ENCODE data around the gene POLQ.
"Not testable (repeated sequence)": the region's sequence is repeated elsewhere in the genome, so short reads cannot be mapped to it uniquely, and the experiment has no call there.

POLQ gene

GRCh38 chr3:121431726-121432517 lies 113.9 kb downstream of the POLQ start:
- no peak for DNase-seq (ENCODE audit: low read depth, low spot score)
- Histone ChIP-seq H3K27me3 (ENCODE audit: control insufficient read depth, insufficient read depth, low read length) (no peaks in the 10 kb centered on the region), H3K27ac (ENCODE audit: low read length) (no peak overlapping the region), H3K4me1 (ENCODE audit: control insufficient read depth, insufficient read depth, low read length) (no peaks in the 10 kb centered on the region), H3K9me3 (ENCODE audit: control insufficient read depth, insufficient read depth, low read length) (no peaks in the 10 kb centered on the region), H3K36me3 (ENCODE audit: control insufficient read depth, insufficient read depth, low read length) (peaks cover 4% of the 10 kb centered on the region; the same call in 1 of the 2 replicates), H3K4me3 (ENCODE audit: low read length) (no peak overlapping the region)
- no CpG with 5 or more reads among the region's 5 CpGs for WGBS (ENCODE audit: insufficient coverage, insufficient read length)

GRCh38 chr3:121430664-121431215 lies 115.0 kb downstream of the POLQ start:
- H3K36me3 ChIP-seq (ENCODE audit: control insufficient read depth, insufficient read depth, low read length): peaks cover 5% of the 10 kb centered on the region; the same call in 1 of the 2 replicates
- H3K27me3 ChIP-seq (ENCODE audit: control insufficient read depth, insufficient read depth, low read length): no peaks in the 10 kb centered on the region; the same call in 1 of the 2 replicates
- no peak for DNase-seq (ENCODE audit: low read depth, low spot score)
- H3K9me3 ChIP-seq (ENCODE audit: control insufficient read depth, insufficient read depth, low read length): no peaks in the 10 kb centered on the region
- H3K4me1 ChIP-seq (ENCODE audit: control insufficient read depth, insufficient read depth, low read length): peaks cover 1% of the 10 kb centered on the region; the same call in 1 of the 2 replicates
- no peak overlapping the region for H3K27ac ChIP-seq (ENCODE audit: low read length)
- no peak overlapping the region for H3K4me3 ChIP-seq (ENCODE audit: low read length)

DNA sequence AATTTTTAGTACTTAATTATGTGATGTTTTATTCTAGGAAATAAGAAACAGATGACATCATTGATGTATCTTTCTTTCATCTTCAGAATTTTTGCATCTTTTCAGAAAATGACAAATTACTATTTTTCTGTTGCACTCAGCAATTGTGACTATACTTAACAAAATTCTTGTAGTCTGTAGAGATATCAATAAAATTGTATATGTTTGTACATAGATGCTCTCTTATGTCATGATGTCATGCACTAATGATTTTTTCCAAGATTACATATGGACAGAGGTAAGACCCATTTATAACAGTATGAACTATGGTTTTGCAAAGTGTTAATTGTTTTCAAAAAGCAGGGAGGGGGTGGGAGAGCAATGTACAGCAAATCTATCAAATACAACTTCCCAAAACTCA lies 121.2 kb downstream of the POLQ start:
- H3K27ac ChIP-seq (ENCODE audit: low read length): no peak overlapping the region
- DNase-seq (ENCODE audit: low read depth, low spot score): no peak
- H3K4me1 ChIP-seq (ENCODE audit: control insufficient read depth, insufficient read depth, low read length): peaks cover 2% of the 10 kb centered on the region; the same call in 1 of the 2 replicates
- no peaks in the 10 kb centered on the region for H3K9me3 ChIP-seq (ENCODE audit: control insufficient read depth, insufficient read depth, low read length)
- H3K27me3 ChIP-seq (ENCODE audit: control insufficient read depth, insufficient read depth, low read length): no peaks in the 10 kb centered on the region; the same call in 1 of the 2 replicates
- H3K36me3 ChIP-seq (ENCODE audit: control insufficient read depth, insufficient read depth, low read length): 0 out of 2 replicates have a peak, but pooled peaks cover 2% of the 10 kb centered on the region
- H3K4me3 ChIP-seq (ENCODE audit: low read length): no peak overlapping the region

DNA sequence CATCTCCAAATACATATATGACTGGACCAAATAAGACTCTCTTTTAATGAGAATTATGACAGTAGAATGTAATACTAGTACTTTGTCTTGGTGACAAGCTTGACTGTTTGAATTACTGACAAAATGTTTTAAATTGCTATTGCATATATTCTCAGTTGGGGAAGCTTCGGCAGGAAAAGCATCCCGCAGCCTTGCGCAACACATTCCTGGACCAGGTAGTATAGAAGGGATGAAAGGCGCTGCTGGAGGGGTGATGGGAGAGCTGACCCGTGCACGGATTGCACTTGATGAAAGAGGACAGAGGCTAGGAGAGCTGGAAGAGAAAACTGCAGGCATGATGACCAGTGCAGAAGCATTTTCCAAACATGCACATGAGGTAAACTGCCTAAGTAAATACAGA lies 127.6 kb downstream of the POLQ start:
- Histone ChIP-seq H3K4me3 (ENCODE audit: low read length) (no peak overlapping the region), H3K27me3 (ENCODE audit: control insufficient read depth, insufficient read depth, low read length) (no peaks in the 10 kb centered on the region), H3K9me3 (ENCODE audit: control insufficient read depth, insufficient read depth, low read length) (no peaks in the 10 kb centered on the region), H3K4me1 (ENCODE audit: control insufficient read depth, insufficient read depth, low read length) (no peaks in the 10 kb centered on the region), H3K27ac (ENCODE audit: low read length) (no peak overlapping the region), H3K36me3 (ENCODE audit: control insufficient read depth, insufficient read depth, low read length) (no peaks in the 10 kb centered on the region)
- DNase-seq (ENCODE audit: low read depth, low spot score): no peak
- WGBS (ENCODE audit: insufficient coverage, insufficient read length): no CpG with 5 or more reads among the region's 6 CpGs

GRCh38 chr3:121414924-121415323 lies 130.9 kb downstream of the POLQ start:
- no peak overlapping the region for H3K4me3 ChIP-seq (ENCODE audit: low read length)
- H3K27ac ChIP-seq (ENCODE audit: low read length): no peak overlapping the region
- WGBS (ENCODE audit: insufficient coverage, insufficient read length): no CpG with 5 or more reads among the region's 2 CpGs
- H3K36me3 ChIP-seq (ENCODE audit: control insufficient read depth, insufficient read depth, low read length): no peaks in the 10 kb centered on the region
- H3K27me3 ChIP-seq (ENCODE audit: control insufficient read depth, insufficient read depth, low read length): no peaks in the 10 kb centered on the region
- H3K4me1 ChIP-seq (ENCODE audit: control insufficient read depth, insufficient read depth, low read length): no peaks in the 10 kb centered on the region
- H3K9me3 ChIP-seq (ENCODE audit: control insufficient read depth, insufficient read depth, low read length): no peaks in the 10 kb centered on the region
- DNase-seq (ENCODE audit: low read depth, low spot score): no peak

DNA sequence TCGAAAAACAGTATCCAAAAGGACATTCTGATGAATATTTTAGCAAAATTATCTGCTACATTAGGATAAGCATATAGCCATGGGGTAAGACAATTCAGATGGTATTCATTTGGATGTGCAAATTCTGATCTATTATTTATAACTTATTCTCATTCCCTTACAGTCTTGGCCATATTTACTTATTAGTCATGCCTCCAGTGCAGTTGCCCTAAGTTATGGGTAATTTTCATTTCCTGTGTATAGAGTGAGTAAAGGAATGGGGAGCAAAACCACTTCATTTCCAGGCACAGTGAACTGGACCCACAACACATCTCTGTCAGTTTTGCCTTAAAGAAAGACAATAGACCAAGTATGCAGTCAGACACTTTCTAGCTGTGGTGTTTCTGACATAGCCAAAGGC lies 134.3 kb downstream of the POLQ start:
- Histone ChIP-seq H3K4me3 (ENCODE audit: low read length) (no peak overlapping the region), H3K27ac (ENCODE audit: low read length) (no peak overlapping the region), H3K4me1 (ENCODE audit: control insufficient read depth, insufficient read depth, low read length) (no peaks in the 10 kb centered on the region), H3K9me3 (ENCODE audit: control insufficient read depth, insufficient read depth, low read length) (no peaks in the 10 kb centered on the region), H3K36me3 (ENCODE audit: control insufficient read depth, insufficient read depth, low read length) (no peaks in the 10 kb centered on the region), H3K27me3 (ENCODE audit: control insufficient read depth, insufficient read depth, low read length) (no peaks in the 10 kb centered on the region)
- no peak for DNase-seq (ENCODE audit: low read depth, low spot score)
- WGBS (ENCODE audit: insufficient coverage, insufficient read length): no CpG with 5 or more reads among the region's 1 CpG

DNA sequence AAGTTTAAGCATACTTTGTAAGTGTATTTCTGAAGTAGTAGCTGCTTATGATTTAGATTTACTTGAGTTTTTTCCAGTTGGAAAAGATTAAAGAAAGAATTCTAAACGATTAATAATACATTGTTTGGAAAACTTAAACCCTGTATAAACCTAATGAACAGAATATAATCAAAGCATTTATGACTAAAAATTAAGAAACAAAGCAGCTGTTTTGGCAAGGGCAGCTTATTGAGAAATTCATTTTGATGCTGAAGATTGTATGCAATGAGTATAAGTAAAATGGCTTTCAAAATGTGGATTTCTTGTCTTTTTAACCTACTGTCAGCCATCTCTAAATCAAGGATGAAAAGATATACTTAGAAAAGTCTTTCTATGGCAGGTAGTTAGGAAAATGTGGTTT lies 140.2 kb downstream of the POLQ start:
- DNase-seq (ENCODE audit: low read depth, low spot score): no peak
- Histone ChIP-seq H3K9me3 (ENCODE audit: control insufficient read depth, insufficient read depth, low read length) (no peaks in the 10 kb centered on the region), H3K4me1 (ENCODE audit: control insufficient read depth, insufficient read depth, low read length) (no peaks in the 10 kb centered on the region), H3K27ac (ENCODE audit: low read length) (no peak overlapping the region), H3K4me3 (ENCODE audit: low read length) (no peak overlapping the region), H3K27me3 (ENCODE audit: control insufficient read depth, insufficient read depth, low read length) (no peaks in the 10 kb centered on the region), H3K36me3 (ENCODE audit: control insufficient read depth, insufficient read depth, low read length) (no peaks in the 10 kb centered on the region)
- WGBS (ENCODE audit: insufficient coverage, insufficient read length): no CpG with 5 or more reads among the region's 1 CpG

DNA sequence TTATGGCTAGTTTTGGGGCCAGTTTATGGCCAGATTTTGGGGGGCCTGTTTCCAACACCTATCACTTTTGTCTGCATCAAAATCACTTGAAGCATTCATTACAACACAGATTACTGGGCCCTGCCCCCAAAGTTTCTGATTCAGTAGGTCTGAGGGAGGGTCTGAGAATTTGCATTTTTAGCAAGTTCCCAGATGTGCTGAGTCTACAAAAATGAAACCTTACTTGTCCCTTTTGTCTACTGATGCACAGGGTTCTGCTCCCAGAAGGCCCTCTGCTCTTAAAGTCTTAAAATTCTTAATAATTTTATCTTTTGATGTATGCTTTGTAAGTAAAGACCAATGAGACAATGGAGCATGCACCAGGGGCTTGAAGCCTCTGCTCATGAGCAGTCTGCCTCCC lies 146.0 kb downstream of the POLQ start:
- no peaks in the 10 kb centered on the region for H3K36me3 ChIP-seq (ENCODE audit: control insufficient read depth, insufficient read depth, low read length)
- DNase-seq (ENCODE audit: low read depth, low spot score): no peak
- no peaks in the 10 kb centered on the region for H3K4me1 ChIP-seq (ENCODE audit: control insufficient read depth, insufficient read depth, low read length)
- H3K27me3 ChIP-seq (ENCODE audit: control insufficient read depth, insufficient read depth, low read length): no peaks in the 10 kb centered on the region
- no peak overlapping the region for H3K4me3 ChIP-seq (ENCODE audit: low read length)
- H3K9me3 ChIP-seq (ENCODE audit: control insufficient read depth, insufficient read depth, low read length): no peaks in the 10 kb centered on the region
- no peak overlapping the region for H3K27ac ChIP-seq (ENCODE audit: low read length)

DNA sequence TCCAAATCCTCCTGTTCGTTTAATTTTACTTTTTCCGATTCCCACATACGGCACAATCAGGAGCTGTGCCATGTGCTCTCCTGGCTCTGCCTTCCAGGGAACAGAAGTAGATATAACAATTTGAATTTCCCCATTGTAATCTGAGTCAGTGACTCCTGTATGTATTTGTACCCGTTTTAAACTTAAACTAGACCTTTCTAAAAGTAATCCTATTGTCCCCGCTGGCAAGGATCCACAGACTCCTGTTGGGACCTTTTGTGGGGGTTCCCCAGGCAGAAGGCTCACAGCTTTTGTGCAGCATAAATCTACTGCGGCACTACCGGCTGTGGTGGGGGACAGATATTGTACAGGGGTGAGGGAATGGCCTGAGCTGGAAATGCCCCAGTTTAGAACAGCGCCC lies 147.7 kb downstream of the POLQ start:
- no CpG with 5 or more reads among the region's 8 CpGs for WGBS (ENCODE audit: insufficient coverage, insufficient read length)
- DNase-seq (ENCODE audit: low read depth, low spot score): not testable (repeated sequence)

DNA sequence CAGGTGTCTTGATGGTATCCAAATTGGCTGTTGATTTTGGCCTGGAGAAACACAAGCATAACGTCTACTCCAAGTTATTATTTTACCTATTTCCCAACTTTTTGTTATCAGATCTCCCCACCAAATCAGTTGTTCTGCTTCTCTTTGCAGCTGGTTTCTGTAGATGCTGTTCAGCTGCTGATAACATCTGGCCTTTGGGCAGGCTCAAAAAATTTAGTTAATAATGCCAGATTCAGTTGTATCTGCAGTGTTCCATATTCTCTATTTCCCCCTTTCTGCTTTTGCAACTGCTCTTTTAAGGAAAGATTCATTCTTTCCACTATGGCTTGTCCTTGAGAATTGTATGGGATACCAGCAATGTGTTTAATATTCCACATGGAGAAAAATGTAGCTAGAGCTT lies 149.8 kb downstream of the POLQ start:
- not testable (repeated sequence) for H3K9me3 ChIP-seq (ENCODE audit: control insufficient read depth, insufficient read depth, low read length); H3K4me3 ChIP-seq (ENCODE audit: low read length); H3K27me3 ChIP-seq (ENCODE audit: control insufficient read depth, insufficient read depth, low read length); H3K4me1 ChIP-seq (ENCODE audit: control insufficient read depth, insufficient read depth, low read length); DNase-seq (ENCODE audit: low read depth, low spot score); H3K27ac ChIP-seq (ENCODE audit: low read length); H3K36me3 ChIP-seq (ENCODE audit: control insufficient read depth, insufficient read depth, low read length)
- WGBS (ENCODE audit: insufficient coverage, insufficient read length): no CpG with 5 or more reads among the region's 1 CpG

More for the DNA sequence above, 147.7 kb downstream of the POLQ start:
- H3K36me3 ChIP-seq (ENCODE audit: control insufficient read depth, insufficient read depth, low read length); H3K4me1 ChIP-seq (ENCODE audit: control insufficient read depth, insufficient read depth, low read length); H3K27ac ChIP-seq (ENCODE audit: low read length); H3K27me3 ChIP-seq (ENCODE audit: control insufficient read depth, insufficient read depth, low read length); H3K9me3 ChIP-seq (ENCODE audit: control insufficient read depth, insufficient read depth, low read length); H3K4me3 ChIP-seq (ENCODE audit: low read length): not testable (repeated sequence)

- H3K4me3 ChIP-seq (ENCODE audit: low read length); H3K4me1 ChIP-seq (ENCODE audit: control insufficient read depth, insufficient read depth, low read length); H3K27me3 ChIP-seq (ENCODE audit: control insufficient read depth, insufficient read depth, low read length); H3K36me3 ChIP-seq (ENCODE audit: control insufficient read depth, insufficient read depth, low read length); DNase-seq (ENCODE audit: low read depth, low spot score); H3K27ac ChIP-seq (ENCODE audit: low read length); H3K9me3 ChIP-seq (ENCODE audit: control insufficient read depth, insufficient read depth, low read length): not testable (repeated sequence)
- no CpG with 5 or more reads among the region's 3 CpGs for WGBS (ENCODE audit: insufficient coverage, insufficient read length)
Observed at GRCh38 chr3:121388308-121388707, 157.5 kb downstream of the POLQ start.

All from iPS DF 6.9 (cell line).